Measurements from ENCODE around the gene CISD2.
A peak's percentile ranks its signal among the peaks of the same experiment; 100 is the strongest.
"Not testable (repeated sequence)": the region's sequence is repeated elsewhere in the genome, so short reads cannot be mapped to it uniquely, and the experiment has no call there.

The CISD2 gene

GRCh38 chr4:102868781-102869568 is at the start of gene CISD2:
Gene CISD2, plus strand, starts transcription at chr4:102868992. Its CDS starts 93 bp downstream, at chr4:102869085.
- DNase-seq, result peak; percentile 94

GRCh38 chr4:102819100-102819499 is 49.7 kb upstream of the CISD2 start:
- DNase-seq, result not testable (repeated sequence)

DNA sequence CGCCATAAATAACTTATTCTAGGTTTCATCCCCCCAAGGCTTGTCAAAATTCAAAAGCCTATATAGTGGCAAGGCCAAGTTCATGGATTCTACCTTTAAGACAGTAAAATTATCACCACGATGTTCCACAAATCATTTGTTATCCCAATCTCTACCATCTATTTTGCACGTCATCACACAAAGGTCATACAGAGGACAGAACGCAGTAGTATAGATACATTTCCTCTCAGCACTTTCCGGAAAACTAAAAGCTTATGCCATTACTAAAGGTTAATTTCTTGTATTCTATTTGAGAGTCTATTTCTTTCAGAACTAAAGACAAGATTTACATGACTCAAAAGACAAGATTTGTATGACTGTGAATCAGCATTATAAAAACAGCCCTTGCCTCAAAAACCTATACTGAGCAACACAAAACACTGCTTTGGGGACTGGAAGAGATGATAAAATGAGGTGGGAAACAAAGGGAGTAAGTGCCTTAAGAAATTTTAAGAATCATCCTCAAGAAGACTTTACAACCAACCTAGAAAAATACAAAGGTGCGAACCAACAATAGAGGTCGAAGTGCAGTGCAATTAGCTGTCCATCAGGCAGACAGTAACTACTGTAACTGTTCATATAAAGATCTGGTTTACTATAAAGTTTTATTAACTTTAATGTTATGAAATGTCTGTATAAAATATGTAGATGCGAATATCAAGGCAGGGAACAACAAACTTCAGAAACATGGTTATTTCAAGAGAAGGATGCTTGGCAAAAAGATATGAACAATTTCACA is 49.0 kb upstream of the CISD2 start:
- DNase-seq, result no peak

DNA sequence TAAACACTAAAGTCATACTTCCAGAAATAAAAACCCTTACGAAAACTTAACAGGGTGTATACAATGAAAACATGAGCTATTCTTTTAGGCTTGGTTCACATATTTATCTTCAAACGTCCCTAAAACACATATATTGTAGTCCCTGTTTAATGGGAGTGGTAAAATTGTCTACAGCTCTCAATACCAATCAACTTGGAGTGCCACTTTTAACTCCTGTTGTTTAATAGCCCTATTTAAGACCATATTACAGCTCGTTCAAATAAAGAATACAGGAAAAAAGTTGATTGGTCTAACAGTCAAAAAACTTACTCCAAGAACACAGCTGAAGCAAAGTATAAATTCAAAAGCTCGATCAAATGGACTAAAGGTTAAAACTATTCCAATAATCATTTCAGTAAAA is 45.3 kb upstream of the CISD2 start:
- DNase-seq, result no peak

DNA sequence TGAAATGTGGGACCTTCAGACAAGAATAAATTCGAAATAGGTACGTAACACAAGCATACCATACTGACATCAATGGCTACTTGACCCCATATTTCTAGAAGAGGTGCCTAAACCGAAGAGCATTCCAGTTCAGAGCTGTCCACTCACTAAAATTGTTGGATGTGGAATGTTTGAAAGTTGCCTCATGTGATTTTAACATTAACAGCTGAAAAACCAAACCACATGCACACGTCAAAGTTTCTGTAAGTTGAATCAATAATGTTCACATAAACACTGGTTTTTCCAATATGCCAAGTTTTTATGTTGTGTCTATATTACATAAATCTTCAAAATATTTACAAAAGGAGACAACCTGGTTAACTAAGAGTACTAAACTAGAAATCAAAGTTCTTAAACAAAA is 44.9 kb upstream of the CISD2 start:
- no peak for DNase-seq

DNA sequence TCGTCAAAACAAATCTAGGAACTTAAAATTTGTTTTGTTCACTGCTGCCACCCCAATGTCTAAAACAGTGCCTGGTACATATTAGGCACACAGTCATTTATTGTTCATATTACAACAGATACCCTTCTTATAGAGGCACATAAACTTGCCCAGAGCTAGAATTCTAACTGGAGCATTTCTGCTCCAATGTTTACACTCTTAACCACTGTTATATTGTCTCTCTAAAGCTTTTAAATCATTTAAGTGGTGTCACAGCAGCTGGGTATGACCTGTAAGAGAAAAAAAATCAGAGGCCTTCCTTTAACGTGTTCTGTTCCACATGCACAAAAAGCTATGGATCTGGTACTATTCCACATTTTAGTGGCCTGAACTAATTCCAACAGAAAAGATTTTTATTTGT is 44.4 kb upstream of the CISD2 start:
- DNase-seq, result no peak

DNA sequence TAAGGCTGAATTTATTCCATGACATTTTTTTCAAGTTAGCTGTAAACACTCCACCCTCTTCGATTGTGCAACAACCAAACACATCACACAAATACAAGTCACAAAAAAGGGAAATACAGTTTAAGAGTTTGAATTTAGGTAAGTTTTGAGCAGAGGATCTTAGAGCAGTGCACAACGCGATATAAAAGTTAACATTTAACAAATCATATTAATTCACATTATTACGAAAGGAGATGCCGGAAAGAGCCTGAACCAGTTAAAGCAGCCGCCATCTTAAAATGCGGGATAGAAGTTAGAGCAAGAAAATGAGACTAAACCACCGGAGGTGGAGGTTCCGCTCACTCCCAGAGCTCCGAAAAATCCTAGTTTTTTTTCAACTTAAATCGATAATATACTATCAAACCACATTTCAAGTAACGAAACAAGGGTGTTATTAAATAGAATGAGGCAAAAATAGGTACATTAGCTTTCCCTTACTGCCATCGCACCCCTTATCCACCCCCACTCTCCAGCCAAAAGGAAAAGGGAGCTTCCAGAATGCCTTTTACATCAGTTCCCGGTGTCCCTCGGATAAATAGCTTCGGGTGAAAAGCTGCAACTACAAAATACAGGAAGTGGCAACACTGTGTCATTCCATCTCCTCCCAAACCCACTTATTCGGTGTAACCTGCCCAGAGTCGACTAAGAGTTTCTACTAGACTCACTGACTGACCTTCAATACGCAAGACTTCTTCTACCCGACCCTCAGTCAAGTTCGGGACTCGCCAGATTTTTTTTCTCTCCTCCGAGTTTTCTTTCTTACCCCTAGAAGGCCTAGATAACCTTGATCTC is 43.3 kb upstream of the CISD2 start:
- DNase-seq, result peak; percentile 50

GRCh38 chr4:102826105-102826889 is 42.5 kb upstream of the CISD2 start:
- no peak for DNase-seq

GRCh38 chr4:102826890-102827673 is 41.7 kb upstream of the CISD2 start, which contains the start of gene UBE2D3:
Gene UBE2D3, minus strand, starts transcription at chr4:102827551. Its CDS starts 1,043 bp downstream, at chr4:102826508.
- DNase-seq, result peak; percentile 97

- DNase-seq, result peak; percentile 99
Measured at GRCh38 chr4:102827674-102828496, 40.9 kb upstream of the CISD2 start.

- DNase-seq, result no peak
Measured at GRCh38 chr4:102828497-102828808, 40.3 kb upstream of the CISD2 start.

- no peak for DNase-seq
Measured at GRCh38 chr4:102829803-102830202, 39.0 kb upstream of the CISD2 start.

DNA sequence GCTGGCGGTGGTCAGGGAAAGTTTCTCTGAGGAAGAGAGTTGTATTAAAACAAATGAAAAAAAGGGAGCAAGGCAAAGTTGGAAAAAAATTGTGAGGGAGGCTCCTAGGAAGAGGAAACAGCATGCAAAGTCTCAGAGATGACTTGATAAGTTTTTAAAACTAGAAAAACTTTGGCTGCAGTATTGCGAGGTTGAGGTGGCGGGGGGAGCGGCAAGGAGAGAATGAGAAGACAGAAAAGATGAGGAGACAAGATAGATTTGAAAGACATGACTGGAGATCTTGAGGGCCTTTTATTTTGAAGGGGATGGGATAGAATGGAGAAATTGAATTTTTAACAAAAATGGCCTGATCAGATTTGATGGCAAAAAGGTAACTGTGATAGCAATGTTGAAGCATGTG is 36.7 kb upstream of the CISD2 start:
- DNase-seq, result no peak

DNA sequence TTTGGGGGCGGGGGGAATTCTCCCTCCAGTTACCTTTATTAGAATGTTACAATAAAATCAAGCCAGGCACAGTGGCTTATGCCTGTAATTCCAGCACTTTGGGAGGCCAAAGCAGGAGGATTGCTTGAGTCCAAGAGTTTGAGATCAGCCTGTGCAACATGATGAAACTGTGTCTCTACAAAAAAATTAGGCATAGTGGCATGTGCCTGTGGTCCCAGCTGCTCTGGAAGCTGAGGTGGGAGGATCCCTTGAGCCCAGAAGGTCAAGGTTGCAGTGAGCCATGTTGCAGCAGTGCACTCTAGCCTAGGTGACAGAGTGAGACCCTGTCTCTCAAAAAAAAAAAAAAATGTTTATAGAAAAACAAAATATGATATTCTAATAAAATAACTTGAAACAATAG is 36.1 kb upstream of the CISD2 start:
- DNase-seq, result no peak

DNA sequence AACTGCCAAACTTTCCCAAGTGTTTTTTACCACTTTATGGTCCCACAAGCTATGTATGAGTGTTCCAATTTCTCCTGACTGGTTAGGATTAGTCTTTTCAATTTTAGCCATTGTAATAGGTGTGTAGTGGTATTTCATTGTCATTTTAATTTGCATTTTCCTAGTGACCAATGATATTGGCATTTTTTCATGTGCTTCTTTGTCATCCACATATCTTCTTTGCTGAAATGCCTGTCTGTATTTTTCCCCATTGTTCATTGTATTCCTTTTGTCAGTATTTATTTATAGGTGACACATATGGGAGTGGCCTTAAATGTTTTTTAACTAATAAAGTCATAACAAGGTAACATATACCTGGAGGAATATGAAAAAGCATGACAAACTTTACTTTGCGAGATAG is 32.2 kb upstream of the CISD2 start:
- no peak for DNase-seq

DNA sequence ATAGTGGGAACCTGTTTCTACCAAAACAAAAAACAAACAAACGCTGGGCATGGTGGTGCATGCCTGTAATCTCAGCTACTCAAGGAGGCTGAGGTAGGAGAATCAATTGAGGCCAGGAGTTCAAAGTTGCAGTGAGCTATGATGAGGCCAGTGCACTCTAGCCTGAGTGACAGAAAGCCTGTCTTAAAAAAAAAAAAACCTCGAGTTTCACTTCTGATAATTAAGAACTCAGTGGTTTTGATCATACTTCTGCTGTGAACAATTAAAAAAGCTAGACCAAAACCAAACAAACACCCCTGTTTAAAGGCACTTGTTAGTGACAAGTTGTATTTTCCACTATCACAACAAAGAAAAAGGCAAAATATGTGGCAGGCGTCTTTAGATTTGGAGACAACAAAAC is 26.4 kb upstream of the CISD2 start:
- DNase-seq, result no peak

GRCh38 chr4:102843273-102843672 is 25.5 kb upstream of the CISD2 start:
- DNase-seq, result no peak

GRCh38 chr4:102843938-102844337 is 24.9 kb upstream of the CISD2 start:
- no peak for DNase-seq

GRCh38 chr4:102847687-102848086 is 21.1 kb upstream of the CISD2 start:
- no peak for DNase-seq

DNA sequence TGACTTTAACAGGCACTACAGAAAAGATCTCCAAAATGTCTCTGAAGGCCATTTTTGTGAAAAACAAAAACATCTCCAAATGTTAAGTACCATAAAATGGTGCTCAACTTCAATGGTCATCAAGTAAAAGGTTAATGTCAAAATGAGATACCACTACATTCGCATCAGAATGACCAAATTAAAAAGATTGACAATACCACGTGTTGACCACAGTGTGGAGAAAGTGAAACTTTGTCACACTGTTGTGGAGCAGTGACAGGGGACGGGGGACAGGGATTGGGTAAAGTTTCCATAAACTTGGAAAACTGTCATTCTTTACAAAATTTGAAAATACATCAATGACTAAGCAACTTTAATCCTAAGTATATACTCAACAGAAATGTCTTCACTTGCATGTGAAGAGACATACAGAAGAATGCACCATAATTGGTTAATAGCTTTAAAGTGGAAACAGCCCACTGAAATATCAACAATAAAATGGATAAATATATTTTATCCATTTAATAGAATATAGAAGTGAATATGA is 19.1 kb upstream of the CISD2 start:
- no peak for DNase-seq

DNA sequence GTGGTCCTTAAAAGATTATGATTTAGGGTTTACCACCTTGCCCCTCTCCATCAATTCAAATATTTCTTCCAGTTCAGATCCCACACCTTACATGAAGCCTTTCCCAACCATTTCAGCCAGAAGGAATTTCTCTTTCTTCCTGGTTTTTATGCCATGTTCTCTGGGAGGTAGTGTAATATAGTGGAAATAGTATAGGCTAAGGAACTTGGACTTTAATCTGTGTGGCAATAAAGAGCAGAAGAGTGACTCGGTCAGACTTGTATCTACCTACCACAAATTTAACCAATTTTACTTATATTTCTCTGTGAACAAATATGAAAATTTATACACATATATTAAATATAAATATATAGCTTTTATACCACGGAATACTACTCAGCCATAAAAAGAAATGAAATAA is 18.4 kb upstream of the CISD2 start:
- no peak for DNase-seq
